DMS153 treated with DMSO at 0.1 percent for 48 hours (cell line): ENCODE data around the gene TES.
"Not testable (repeated sequence)": the region's sequence is repeated elsewhere in the genome, so short reads cannot be mapped to it uniquely, and the experiment has no call there.

Experiments
- DNase-seq: peaks from one replicate; lab custom pipeline; 2025; ENCODE audit not compliant: unreplicated experiment; lab: John Stamatoyannopoulos, UW

The TES gene, protein sequence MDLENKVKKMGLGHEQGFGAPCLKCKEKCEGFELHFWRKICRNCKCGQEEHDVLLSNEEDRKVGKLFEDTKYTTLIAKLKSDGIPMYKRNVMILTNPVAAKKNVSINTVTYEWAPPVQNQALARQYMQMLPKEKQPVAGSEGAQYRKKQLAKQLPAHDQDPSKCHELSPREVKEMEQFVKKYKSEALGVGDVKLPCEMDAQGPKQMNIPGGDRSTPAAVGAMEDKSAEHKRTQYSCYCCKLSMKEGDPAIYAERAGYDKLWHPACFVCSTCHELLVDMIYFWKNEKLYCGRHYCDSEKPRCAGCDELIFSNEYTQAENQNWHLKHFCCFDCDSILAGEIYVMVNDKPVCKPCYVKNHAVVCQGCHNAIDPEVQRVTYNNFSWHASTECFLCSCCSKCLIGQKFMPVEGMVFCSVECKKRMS

DNA sequence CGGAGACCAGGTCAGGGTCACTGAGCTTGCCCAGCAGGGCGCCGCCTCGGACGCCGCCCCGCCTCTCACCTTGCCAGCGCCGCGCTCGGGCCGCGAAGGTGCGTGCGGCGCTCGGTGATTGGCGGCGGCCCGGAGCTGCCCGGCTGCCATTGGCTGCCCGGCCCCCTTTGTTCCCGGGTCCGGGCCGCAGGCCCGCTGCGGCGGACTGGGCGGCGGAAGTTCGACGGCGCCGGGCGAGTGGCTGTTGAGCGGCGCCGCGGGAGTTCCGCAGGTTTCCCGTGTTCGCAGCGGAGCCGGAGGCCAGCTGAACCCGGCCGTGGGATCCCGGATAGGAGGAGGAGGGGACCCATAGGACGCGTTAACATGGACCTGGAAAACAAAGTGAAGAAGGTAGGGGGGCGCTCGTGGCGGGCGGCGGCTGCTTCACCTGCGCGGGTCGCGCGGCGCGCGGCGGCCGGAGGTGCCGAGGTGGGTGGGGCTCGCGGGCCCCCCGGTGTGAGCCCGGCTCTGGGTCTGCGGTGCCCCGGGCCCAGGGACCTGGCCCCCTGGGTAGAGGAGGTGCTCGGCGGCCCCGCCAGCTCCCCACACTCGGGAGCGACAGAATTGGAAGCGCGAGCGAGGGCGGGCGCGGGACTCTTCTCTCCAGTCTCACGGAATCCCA lies at the start of gene TES:
TES (plus strand) TSS at position 195 of the 661 bp plus-strand sequence; CDS start at position 364, 169 bp downstream.
- DNase-seq, result peak; percentile 67

DNA sequence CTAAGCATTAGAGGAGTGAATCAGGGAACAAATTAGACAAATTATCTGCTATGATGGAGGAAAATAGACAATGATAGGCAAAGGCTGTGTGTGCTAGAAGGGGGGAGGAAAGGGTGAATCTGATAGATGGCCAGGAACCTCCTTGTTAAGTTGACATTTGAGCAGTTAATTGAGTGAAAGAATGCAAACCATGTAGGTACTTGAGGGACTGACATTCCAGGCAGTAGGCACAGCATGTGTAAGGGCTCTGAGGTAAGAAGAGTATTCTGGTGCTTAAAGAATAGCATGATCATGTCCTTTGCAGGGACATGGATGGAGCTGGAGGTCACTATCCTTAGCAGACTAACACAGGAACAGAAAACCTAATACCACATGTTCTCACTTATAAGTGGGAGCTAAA lies 48.6 kb upstream of the TES start:
- DNase-seq, result no peak

DNA sequence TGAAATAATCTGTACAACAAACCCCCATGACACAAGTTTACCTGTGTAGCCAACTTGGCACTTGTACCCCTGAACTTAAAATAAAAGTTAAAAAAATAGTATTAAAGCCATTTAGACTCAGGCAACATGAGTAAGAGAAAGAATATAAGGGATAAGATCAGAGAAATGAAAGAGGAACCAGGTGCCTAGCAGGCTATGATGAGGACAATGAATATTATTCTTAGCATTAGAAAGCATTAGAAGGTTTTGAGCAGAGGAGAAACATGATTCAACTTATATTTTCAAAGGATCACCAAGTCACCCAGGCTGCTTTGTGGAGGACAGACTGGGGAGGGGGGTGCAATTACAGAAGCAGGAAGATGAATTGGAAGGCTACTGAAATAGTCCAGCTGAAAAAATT lies 48.1 kb upstream of the TES start:
- no peak for DNase-seq

DNA sequence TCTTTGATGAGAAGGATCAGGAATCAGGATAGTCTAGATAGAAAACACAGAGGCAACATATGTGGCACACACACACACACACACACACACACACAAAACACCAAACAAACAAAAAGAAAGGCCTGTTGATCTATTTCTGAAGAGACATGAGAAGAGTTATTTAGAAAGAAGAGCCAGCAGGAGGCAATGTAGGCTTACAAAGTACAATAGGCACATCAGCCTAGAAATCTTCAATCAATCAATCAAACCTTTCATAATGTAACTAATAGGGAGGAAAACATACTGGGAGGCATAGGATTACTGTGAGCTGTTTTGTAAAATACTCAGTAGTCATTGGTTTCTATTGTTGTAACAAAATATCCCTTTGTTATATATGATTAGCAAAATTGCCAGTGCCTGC lies 47.3 kb upstream of the TES start:
- no peak for DNase-seq

DNA sequence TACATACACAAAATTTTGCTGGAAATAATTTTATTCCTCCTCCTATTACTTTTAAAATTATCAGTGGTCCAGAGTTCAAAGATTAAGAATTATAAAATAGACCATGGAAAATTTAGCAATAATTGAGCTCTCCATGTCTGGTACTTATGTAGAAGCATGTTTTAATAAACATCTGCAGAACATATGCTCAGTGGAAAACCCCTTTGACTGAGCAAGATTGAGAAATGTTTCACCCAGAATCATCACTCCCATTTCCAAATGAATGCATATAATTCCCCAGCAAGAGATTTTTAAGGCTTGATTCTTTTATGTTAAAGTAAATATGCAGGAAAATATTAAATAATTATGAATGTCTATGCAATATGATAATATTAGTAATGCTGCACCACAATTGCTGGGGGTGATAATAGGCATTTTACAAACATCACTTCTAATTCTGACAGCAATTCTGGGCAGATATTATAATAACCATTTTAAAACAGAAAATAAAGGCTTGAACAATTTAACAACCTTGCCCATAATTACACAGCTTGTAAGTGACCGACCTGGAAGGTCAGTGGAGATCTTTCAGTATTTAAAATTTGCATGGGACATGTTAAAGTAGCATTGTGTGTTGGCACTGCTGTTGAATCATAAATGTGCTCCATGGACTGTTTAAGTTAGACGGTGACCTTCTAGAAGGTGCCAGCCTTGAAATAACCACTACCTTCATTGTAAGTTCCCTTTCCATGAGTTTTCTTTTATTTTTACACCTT lies 45.6 kb upstream of the TES start:
- DNase-seq, result no peak

DNA sequence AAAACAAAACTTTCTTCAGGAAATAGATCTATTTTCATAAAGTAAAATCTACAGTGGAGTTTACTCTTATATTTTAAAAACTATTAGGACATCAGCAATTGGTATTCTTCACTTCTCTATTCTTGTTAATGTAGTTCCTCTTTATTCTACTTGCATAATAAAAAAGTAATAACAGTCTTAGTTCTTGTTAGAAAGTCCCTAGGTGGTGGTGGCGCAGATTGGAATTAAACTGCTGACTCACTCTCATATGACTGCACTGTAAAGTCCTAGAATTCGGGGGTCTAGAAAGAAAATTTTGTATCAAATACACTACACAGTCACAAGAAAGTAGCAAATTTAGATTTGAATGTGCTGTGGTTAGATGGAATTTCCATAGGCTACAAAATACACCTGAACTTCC lies 44.6 kb upstream of the TES start:
- DNase-seq, result no peak

DNA sequence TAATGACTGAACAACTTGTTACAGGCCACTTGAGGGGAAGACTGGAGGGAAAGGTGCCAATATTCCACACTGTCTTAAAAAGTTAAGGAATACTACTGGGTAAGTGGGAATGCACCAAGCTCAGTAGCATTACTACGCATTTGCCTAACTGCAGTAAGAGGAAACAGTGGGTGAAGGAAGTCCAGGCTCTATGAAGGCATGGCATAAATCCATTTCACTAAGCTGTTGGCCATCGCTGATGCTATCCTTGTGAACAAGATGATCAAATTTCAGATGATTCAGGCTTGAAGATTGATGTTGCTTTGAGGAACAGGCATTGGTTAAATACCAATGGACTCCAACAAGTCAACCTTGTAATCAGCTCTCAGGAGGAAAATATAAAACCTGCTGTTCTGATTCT lies 44.2 kb upstream of the TES start:
- no peak for DNase-seq

DNA sequence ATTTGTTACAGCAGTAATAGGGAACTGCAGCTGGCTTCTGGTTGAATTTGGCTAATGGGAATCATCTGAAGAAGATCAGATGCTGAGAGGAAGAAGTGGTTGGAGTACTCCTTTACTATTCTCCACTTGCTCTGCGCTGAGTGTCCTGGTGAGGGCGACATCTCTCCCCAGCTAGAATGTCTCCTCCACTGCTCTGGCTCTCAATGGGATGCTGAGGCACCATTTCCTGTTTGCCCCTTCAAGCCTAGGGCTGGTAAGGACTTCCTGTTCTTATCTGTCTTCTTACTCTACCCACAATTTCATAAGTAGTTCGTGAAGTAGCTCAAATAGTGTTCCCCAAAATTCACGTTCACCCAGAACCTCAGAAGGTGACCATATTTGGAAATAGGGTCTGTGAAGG lies 43.2 kb upstream of the TES start:
- DNase-seq, result no peak

DNA sequence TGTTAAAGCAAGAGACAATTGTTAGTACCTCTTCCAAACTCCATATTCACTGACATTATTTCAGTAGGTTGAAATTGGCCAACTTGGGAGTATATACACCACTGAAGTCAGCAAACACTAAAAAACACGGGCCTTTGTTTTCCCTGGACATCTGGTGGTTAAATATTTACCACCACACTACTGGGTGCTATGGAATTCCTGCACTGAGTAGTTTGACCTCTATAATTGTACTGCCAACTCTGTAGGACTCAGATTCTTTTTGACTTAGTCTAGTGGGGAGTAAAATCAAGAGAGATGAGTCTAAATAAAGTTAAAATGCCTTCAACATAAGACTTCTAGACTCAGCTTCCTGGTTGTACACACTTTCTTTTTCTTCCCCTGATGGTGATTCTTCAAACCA lies 41.3 kb upstream of the TES start:
- DNase-seq, result no peak

DNA sequence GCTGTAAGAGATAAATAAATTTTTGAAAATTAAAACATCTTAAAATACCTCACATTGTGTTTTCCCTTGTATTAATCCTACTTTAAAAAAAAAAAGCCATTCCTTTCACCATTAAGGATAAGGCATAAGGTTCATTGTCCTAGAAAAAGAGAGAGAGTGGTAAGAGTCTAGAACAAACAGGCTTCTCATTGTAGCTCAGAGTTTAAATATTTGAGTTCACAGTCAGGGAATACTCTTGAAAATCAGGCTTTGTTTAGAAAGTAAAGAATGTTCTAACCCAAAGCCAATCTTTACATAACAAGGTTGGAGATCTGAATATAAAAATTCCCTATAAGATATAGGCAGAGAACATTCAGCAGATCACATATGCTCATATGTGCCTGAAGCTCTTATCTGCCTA lies 40.2 kb upstream of the TES start:
- DNase-seq, result no peak

DNA sequence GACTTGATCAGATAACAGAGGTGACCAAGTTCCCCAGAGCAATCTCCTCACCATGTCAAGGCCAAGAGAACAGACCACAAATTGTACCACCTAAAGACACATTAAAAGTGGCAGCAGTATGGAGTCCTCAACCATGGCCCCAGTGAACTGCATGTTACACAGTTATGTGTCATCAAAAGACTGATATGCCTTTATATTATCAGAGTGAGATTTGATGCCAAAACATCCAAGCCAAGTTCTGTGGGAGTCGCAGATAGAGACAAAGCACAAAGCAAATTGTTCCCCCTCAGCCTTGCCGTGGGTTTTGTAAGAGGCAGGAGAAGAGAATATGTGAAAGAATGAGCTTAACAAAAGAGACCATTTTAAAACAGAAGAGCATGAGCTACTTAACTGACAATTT lies 39.2 kb upstream of the TES start:
- DNase-seq, result no peak

DNA sequence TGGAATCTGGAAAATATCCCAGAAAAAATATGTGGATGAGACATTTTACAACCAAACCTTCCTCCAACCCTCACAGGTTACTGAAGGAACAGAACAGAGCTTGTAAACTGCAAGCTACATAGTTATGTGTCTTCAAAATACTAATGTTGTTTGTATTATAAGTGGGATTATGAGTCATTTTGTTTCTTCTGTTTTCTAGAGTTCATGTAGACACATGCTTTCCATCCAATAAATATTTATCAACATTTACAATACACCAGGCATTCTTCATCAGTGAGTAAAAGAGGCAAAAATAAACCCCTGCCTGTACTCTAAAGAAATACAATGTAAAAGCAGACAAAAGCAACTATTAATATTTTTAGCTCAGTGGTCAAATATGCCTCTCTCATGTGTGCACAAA lies 38.0 kb upstream of the TES start:
- no peak for DNase-seq

DNA sequence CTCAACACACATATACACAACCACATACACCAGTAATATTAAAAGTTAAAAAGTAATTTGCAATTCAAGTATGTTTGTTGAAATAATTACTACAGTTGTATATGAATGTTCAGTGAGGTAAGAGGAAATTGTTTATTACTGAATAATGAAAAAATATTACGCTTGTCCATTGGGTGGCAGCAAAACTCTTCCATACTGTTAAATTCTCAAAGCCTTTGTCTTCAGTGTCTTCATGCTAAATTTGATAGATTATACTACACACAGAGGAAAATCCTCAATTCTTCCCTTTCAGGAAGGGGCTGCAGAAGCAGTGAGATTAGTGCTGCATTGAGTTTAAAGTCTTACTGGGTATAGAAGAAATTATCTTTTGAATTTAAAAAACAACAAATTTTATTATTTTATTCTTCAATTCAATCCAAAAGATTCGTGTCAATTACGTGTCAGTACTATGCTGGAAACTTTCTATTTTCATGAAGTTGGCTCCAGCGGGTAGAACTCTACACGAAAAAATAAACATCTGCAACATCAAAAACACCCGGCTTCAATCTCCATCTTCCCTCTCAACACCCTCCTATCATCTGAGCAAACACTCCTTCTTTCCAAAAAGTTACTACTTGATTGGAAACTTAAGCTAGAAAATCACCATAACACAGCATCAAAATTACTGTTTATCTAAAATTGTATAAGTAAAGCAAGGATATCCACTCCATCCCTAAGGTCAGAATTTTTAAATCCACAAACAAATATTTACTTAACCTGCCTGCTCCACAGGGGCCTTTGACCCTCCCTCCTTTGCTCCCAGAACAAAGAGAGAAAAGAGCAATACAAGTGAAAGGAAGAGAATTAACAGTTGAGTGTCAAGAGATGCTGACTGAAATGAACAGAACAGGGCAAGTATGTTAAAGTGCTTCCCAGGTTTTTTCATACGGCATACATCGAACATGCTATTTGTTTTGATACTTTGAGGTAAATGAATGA lies 37.0 kb upstream of the TES start:
- DNase-seq, result peak; percentile 79

DNA sequence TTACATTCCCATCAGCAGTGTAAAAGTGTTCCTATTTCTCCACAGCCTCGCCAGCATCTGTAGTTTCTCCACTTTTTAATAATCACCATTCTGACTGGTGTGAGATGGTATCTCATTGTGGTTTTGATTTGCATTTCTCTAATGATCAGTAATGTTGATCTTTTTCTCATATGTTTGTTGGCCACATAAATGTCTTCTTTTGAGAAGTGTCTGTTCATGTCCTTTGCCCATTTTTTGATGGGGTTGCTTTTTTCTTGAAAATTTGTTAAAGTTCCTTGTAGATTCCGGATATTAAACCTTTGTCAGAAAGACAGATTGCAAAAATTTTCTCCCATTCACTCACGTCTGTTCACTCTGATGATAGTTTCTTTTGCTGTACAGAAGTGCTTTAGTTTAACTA lies 35.2 kb upstream of the TES start:
- not testable (repeated sequence) for DNase-seq

DNA sequence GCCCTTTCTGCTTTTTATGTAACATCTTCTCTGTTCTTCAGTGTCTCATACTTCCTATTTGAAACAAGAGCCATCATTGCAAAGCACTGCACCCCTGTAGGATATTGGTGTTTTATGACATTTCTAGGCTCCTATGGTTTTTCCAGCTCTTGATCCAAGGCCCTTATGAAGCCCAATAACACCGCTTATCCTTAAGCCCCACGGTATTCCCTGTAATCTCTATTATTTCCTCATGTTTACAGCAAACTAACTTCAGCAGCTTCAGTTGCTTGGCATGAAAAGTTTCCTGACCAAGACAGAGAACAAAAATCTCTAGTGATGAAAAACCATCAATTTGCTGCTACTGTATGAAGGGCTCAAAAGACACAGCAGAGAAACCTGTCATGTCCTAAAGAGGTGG lies 34.1 kb upstream of the TES start:
- DNase-seq, result no peak

DNA sequence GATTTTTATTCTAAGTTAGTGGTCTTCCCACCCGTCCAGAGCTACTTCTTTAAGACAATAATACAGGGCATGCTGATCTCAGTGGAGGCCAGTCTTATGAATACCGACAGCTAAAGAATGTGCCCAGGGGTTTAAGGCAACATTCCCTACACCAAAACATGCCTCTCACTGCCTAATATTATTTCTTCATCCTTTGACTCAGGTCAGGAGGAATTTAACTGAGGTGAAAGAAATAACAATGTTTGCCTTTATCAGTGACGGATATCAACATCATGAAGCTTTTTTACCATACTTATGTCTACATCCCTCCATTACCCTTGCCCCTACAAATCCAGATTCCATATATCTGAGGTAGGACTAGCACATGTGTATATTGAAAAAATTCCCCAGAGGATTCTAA lies 33.3 kb upstream of the TES start:
- DNase-seq, result no peak

DNA sequence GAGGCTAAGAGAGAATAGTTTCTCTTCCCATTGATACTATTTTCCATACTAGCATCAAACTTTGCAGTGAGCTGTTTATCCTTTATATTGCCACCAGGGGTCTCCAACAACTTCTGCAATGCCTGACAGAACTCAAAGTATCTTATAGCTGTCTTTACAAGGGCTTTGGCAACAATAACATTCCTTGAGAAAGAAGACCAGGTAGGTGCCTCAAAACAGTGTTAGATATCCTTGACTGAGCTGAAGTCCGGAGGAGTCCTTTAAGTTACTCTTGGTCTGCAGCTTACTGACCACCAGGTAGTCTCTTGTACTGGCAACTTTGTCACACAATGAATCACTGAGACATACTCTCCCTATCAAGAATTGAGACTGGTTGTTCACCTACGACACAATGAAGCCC lies 30.0 kb upstream of the TES start:
- DNase-seq, result peak; percentile 39

DNA sequence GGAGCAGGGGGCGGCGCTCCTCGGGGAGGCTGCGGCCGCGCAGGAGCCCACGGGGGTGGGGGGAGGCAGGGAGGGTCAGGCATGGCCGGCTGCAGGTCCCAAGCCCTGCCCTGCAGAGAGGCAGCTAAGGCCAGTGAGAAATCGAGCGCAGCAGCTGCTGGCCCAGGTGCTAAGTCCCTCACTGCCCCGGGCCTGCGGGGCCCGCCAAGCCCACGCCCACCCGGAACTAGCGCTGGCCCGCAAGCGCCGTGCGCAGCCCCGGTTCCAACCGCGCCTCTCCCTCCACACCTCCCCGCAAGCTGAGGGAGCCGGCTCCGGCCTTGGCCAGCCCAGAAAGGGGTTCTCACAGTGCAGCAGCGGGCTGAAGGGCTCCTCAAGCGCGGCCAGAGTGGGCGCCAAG lies 28.3 kb upstream of the TES start:
- DNase-seq, result no peak

DNA sequence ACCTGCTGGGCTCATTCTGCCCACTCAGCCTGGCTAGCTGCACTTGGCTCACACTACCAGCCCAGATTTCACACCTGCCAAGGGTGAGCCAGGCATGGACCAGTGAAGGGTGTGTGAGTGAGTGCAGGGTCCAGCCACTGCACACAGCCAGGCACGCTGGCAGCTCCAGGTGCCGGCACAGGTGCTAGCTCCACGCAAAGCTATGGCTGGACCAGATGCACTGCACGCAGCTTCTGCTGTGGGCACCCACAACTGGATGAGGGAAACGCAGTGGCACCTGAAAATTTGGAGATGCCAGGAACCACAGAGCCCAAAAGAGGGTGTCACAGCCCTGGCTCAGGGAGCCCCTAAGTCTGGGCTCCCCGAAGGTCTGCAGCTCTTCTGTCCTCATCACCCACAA lies 24.9 kb upstream of the TES start:
- no peak for DNase-seq

DNA sequence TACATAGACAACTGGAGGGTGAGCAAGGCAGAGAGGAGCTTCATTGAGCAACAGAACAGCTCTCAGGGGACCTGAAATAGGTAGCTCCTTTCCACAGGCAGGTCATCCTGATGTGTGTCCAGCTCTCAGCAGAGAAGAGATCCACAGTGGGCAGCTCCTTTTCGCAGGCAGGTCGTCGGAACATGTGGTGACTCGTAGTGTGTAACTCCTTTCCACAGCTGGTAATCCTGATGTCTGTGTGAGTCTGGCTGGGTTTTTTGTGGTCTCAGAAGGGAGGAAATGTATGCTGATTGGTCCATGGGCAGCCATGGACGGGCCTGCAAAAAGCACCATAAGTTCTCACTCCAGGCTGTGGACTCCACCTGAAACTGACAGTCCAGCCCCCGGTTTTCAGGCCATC lies 24.4 kb upstream of the TES start:
- DNase-seq, result no peak

DNA sequence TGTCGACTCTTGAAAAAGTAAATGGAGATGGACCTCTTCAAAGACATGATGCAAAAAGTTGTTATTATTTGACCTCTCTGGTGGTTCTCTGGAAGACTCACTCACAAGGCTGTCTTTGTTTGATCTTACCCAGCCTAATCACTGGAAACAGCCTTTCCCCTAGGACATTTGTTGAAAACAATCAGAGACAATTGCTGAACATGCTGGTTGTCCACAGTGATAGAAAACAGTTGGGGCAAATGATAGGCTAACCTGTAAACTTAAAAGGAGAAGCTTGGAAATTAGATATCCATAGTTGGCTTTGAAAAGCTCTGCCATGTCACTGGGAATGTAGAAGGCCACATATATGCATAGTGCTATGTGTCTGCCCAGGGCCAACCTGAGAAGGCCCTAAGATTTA lies 22.9 kb upstream of the TES start:
- no peak for DNase-seq
